RWPE2 (cell line): ENCODE results near the gene CTXND2.
A peak's percentile ranks its signal among the peaks of the same experiment; 100 is the strongest.
"Not testable (repeated sequence)": the region's sequence is repeated elsewhere in the genome, so short reads cannot be mapped to it uniquely, and the experiment has no call there.

ENCODE experiments used
- ATAC-seq: fragments of 200-7000 bp; cut with Tn5 transposase; 3 replicates; pipeline ENCODE4 v1.9.1; 2021; ENCODE audit warnings: low read depth
- DNase-seq: peaks from one replicate; pipeline ENCODE4 v3.0.0-alpha.2; 2020; ENCODE audit warnings: low spot score
- H3K27ac ChIP-seq: fragments of 450-650 bp; 2 replicates; pipeline ENCODE4 v1.5.1; 2017; ENCODE audit warnings: mild to moderate bottlenecking; ENCODE audit not compliant: poor library complexity, severe bottlenecking
- H3K27me3 ChIP-seq: fragments of 250-450 bp; sonication (Bioruptor Pico); 2 replicates; pipeline ENCODE4 v1.5.1; 2021; ENCODE audit warnings: mild to moderate bottlenecking, moderate library complexity; ENCODE audit not compliant: insufficient read depth, poor library complexity, severe bottlenecking
- H3K36me3 ChIP-seq: fragments of 250-450 bp; sonication (Bioruptor Pico); 2 replicates; pipeline ENCODE4 v1.5.1; 2020; ENCODE audit warnings: low read depth, mild to moderate bottlenecking, moderate library complexity
- H3K4me1 ChIP-seq: fragments of 250-450 bp; sonication (Bioruptor Pico); 2 replicates; pipeline ENCODE4 v1.5.1; 2021; ENCODE audit warnings: mild to moderate bottlenecking, moderate library complexity; ENCODE audit not compliant: insufficient read depth, poor library complexity, severe bottlenecking
- H3K4me3 ChIP-seq: fragments of 250-450 bp; sonication (Bioruptor Pico); 2 replicates; pipeline ENCODE4 v1.5.1; 2021; ENCODE audit warnings: mild to moderate bottlenecking, moderate library complexity; ENCODE audit not compliant: severe bottlenecking
- H3K9me3 ChIP-seq: fragments of 250-450 bp; sonication (Bioruptor Pico); 2 replicates; pipeline ENCODE4 v1.5.1; 2021; ENCODE audit warnings: mild to moderate bottlenecking, moderate library complexity; ENCODE audit not compliant: severe bottlenecking
- TF ChIP-seq, protein P1 (sequence below): fragments of 450-650 bp; IDR thresholded peaks from one replicate; pipeline ENCODE4 v1.5.1; 2017; ENCODE audit warnings: mild to moderate bottlenecking, moderate library complexity; ENCODE audit not compliant: poor library complexity, severe bottlenecking

The CTXND2 gene

GRCh38 chr1:150888727-150889126 is 1.8 kb downstream of the CTXND2 start:
- H3K4me1 ChIP-seq, result no peaks in the 10 kb centered on the region
- TF ChIP-seq, protein P1, sequence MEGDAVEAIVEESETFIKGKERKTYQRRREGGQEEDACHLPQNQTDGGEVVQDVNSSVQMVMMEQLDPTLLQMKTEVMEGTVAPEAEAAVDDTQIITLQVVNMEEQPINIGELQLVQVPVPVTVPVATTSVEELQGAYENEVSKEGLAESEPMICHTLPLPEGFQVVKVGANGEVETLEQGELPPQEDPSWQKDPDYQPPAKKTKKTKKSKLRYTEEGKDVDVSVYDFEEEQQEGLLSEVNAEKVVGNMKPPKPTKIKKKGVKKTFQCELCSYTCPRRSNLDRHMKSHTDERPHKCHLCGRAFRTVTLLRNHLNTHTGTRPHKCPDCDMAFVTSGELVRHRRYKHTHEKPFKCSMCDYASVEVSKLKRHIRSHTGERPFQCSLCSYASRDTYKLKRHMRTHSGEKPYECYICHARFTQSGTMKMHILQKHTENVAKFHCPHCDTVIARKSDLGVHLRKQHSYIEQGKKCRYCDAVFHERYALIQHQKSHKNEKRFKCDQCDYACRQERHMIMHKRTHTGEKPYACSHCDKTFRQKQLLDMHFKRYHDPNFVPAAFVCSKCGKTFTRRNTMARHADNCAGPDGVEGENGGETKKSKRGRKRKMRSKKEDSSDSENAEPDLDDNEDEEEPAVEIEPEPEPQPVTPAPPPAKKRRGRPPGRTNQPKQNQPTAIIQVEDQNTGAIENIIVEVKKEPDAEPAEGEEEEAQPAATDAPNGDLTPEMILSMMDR, result no peak
- ATAC-seq, result no peak
- H3K27ac ChIP-seq, result no peak overlapping the region
- H3K9me3 ChIP-seq, result no peaks in the 10 kb centered on the region
- H3K4me3 ChIP-seq, result no peak overlapping the region
- DNase-seq, result no peak
- H3K36me3 ChIP-seq, result no peaks in the 10 kb centered on the region
- no peaks in the 10 kb centered on the region for H3K27me3 ChIP-seq

DNA sequence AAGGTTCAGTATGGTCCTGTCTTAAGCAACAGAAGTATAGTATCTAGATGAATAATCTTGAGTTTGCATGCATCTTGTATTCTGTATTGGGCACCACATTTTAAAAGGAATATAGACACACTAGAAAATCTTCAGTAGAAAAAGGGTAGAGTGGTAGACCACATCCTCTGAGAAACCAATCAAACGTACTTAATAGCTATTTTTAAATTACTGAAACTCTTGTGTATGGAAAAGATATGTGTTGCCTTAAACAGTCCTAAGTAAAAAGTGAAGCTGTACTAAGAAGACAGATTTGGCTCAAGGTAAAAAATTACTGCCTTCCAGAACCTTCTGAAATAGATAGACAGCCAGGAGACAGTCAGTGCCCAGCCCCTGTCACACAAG is 3.1 kb downstream of the CTXND2 start:
- ATAC-seq, result no peak
- TF ChIP-seq, protein P1, result no peak
- no peak for DNase-seq
- Histone ChIP-seq H3K9me3 (no peaks in the 10 kb centered on the region), H3K4me1 (no peaks in the 10 kb centered on the region), H3K4me3 (no peak overlapping the region), H3K27me3 (no peaks in the 10 kb centered on the region), H3K27ac (no peak overlapping the region), H3K36me3 (no peaks in the 10 kb centered on the region)

- no peaks in the 10 kb centered on the region for H3K36me3 ChIP-seq
- peaks cover 5% of the 10 kb centered on the region for H3K4me1 ChIP-seq
- no peak overlapping the region for H3K4me3 ChIP-seq
- TF ChIP-seq, protein P1, result no peak
- no peak overlapping the region for H3K27ac ChIP-seq
- no peaks in the 10 kb centered on the region for H3K27me3 ChIP-seq
- ATAC-seq (no peak), DNase-seq (no peak)
- no peaks in the 10 kb centered on the region for H3K9me3 ChIP-seq
These were observed 6.5 kb downstream of the CTXND2 start for GRCh38 chr1:150893336-150893913.

DNA sequence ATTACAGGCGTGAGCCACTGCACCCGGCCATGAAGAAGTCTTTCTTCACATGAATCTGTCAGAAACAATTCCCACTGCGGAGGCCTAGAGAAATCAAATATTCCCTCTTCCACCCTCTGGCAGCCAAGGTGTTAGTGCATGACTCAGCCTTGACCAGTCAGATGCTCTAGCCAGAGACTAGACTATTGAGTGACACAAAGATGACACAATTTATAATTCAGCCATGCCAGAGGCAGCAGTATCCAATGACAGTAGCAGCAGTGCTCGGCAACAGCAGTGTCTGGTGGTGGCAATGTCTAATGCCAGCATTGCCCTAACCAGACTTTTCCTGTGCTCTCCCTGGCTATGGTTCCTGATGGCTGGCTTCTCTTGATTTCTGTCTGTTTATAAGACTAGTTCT is 8.7 kb downstream of the CTXND2 start:
- peak; percentile 98 for ATAC-seq
- H3K27me3 ChIP-seq, result no peaks in the 10 kb centered on the region

GRCh38 chr1:150899795-150900194 is 12.9 kb downstream of the CTXND2 start:
- not testable (repeated sequence) for H3K4me3 ChIP-seq, ATAC-seq, H3K27ac ChIP-seq, H3K4me1 ChIP-seq, H3K27me3 ChIP-seq, H3K9me3 ChIP-seq, DNase-seq, H3K36me3 ChIP-seq

More for the DNA sequence above, 8.7 kb downstream of the CTXND2 start:
- Histone ChIP-seq H3K4me3 (no peak overlapping the region), H3K36me3 (no peaks in the 10 kb centered on the region), H3K27ac (no peak overlapping the region), H3K4me1 (peaks cover 5% of the 10 kb centered on the region), H3K9me3 (no peaks in the 10 kb centered on the region)
- DNase-seq, result no peak
- TF ChIP-seq, protein P1, result no peak
